ENCODE data around the gene MRAS. TPM values are rescaled to one million over a fixed set of nuclear protein-coding genes. Genes with fewer than 3 reads are reported as not detected.

The MRAS gene
- total RNA-seq, 2 experiments from 2014 or later = 0.07 TPM; not detected in 1

- H3K27ac Mint-ChIP-seq = no peak overlapping the region
- TF ChIP-seq CTCF (IDR thresholded peaks at IDR 0.05) = no peak
- ChIA-PET POLR2A (no interaction called here), CTCF (no interaction called here)
- ATAC-seq = no peak
- no peaks in the 10 kb centered on the region for H3K36me3 Mint-ChIP-seq (ENCODE audit: low read depth)
- H3K4me1 Mint-ChIP-seq (ENCODE audit: low read depth) = peaks cover 12% of the 10 kb centered on the region
- no peak for DNase-seq
- intact Hi-C loops (cut with micrococcal nuclease) = no loop called here
- peaks cover 3% of the 10 kb centered on the region for H3K9me3 Mint-ChIP-seq
- H3K27me3 Mint-ChIP-seq = peaks cover 4% of the 10 kb centered on the region
- H3K4me3 Mint-ChIP-seq = no peak overlapping the region
Measured at GRCh38 chr3:138367326-138367850, 19.0 kb downstream of the MRAS start.

- peaks cover 7% of the 10 kb centered on the region for H3K27me3 Mint-ChIP-seq
- no peak for TF ChIP-seq CTCF (IDR thresholded peaks at IDR 0.05)
- POLR2A ChIA-PET = no interaction called here
- no peaks in the 10 kb centered on the region for H3K36me3 Mint-ChIP-seq (ENCODE audit: low read depth)
- peaks cover 12% of the 10 kb centered on the region for H3K4me1 Mint-ChIP-seq (ENCODE audit: low read depth)
- ATAC-seq (no peak), DNase-seq (peak; percentile 11)
- peaks cover 3% of the 10 kb centered on the region for H3K9me3 Mint-ChIP-seq
- CTCF ChIA-PET = no interaction called here
- no peak overlapping the region for H3K27ac Mint-ChIP-seq
- no peak overlapping the region for H3K4me3 Mint-ChIP-seq
- intact Hi-C loops (cut with micrococcal nuclease) = no loop called here
Measured at GRCh38 chr3:138367911-138368310, 19.5 kb downstream of the MRAS start.

GRCh38 chr3:138369151-138369900, 20.9 kb downstream of the MRAS start:
- intact Hi-C loops (cut with micrococcal nuclease) = no loop called here
- Mint-ChIP-seq H3K27ac (no peak overlapping the region), H3K27me3 (peaks cover 9% of the 10 kb centered on the region), H3K36me3 (ENCODE audit: low read depth) (no peaks in the 10 kb centered on the region), H3K9me3 (peaks cover 3% of the 10 kb centered on the region), H3K4me3 (no peak overlapping the region), H3K4me1 (ENCODE audit: low read depth) (peaks cover 12% of the 10 kb centered on the region)
- CTCF ChIA-PET = no interaction called here
- ATAC-seq = no peak
- no peak for TF ChIP-seq CTCF (IDR thresholded peaks at IDR 0.05)
- DNase-seq = peak; percentile 8
- POLR2A ChIA-PET = interaction anchor here (1.2 kb wide), 1 partner anchor 15 kb away, joined by 3 read pairs; no protein-coding TSS in a partner anchor

GRCh38 chr3:138370321-138370720, 21.9 kb downstream of the MRAS start:
- ChIA-PET CTCF (no interaction called here), POLR2A (interaction anchor here (0.5 to 1.2 kb wide), 2 partner anchors 14 to 23 kb away, joined by 3 read pairs; no protein-coding TSS in a partner anchor)
- no peaks in the 10 kb centered on the region for H3K36me3 Mint-ChIP-seq (ENCODE audit: low read depth)
- no peak for TF ChIP-seq CTCF (IDR thresholded peaks at IDR 0.05)
- ATAC-seq (no peak), DNase-seq (no peak)
- intact Hi-C loops (cut with micrococcal nuclease) = no loop called here
- peaks cover 12% of the 10 kb centered on the region for H3K4me1 Mint-ChIP-seq (ENCODE audit: low read depth)
- no peak overlapping the region for H3K4me3 Mint-ChIP-seq
- peaks cover 3% of the 10 kb centered on the region for H3K9me3 Mint-ChIP-seq
- peaks cover 9% of the 10 kb centered on the region for H3K27me3 Mint-ChIP-seq
- H3K27ac Mint-ChIP-seq = no peak overlapping the region
